ENCODE data around the gene SLC40A1.

DNA sequence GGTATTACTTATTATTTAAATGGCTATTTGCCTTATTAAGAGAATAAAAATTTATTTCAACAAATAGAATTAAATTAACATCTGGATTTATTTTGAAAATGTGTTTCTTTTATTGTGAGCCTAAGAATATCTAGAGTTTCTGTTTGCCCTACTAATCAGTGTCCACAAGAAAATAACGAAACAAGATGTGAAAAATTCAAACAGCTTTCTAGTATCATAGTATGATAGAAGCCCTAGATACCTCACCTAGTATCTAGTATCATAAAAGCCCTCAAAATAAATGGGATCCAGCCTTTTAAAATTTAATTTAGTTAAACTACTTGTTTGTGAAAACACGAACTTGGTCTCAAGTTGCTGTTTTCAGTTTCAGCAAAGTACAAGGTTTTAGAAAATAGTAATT lies 13.7 kb upstream of the SLC40A1 start:
- TF ChIP-seq, protein P1, sequence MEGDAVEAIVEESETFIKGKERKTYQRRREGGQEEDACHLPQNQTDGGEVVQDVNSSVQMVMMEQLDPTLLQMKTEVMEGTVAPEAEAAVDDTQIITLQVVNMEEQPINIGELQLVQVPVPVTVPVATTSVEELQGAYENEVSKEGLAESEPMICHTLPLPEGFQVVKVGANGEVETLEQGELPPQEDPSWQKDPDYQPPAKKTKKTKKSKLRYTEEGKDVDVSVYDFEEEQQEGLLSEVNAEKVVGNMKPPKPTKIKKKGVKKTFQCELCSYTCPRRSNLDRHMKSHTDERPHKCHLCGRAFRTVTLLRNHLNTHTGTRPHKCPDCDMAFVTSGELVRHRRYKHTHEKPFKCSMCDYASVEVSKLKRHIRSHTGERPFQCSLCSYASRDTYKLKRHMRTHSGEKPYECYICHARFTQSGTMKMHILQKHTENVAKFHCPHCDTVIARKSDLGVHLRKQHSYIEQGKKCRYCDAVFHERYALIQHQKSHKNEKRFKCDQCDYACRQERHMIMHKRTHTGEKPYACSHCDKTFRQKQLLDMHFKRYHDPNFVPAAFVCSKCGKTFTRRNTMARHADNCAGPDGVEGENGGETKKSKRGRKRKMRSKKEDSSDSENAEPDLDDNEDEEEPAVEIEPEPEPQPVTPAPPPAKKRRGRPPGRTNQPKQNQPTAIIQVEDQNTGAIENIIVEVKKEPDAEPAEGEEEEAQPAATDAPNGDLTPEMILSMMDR (conservative IDR thresholded peaks at IDR 0.05; ENCODE audit: low read depth, low read length): no peak
- no peak for TF ChIP-seq EZH2 (IDR thresholded peaks at IDR 0.05; ENCODE audit: low read length, unreplicated experiment)

Data from PC-3 (cell line).